Neural cell (in vitro differentiated cells): ENCODE measurements around the gene NBPF3. TPM values are rescaled to one million over a fixed set of nuclear protein-coding genes. Genes with fewer than 3 reads are reported as not detected.

Experiments used
- H2AFZ ChIP-seq: fragments of 200-600, 300-800 bp; sonication (generic), shearing (Covaris generic); 2 replicates; pipeline ENCODE4 v1.6.0; 2014; ENCODE audit warnings: low read depth, mild to moderate bottlenecking, antibody characterized with exemption, low read length, moderate library complexity
- H3F3A ChIP-seq: fragments of 200-600 bp; shearing (Covaris generic); 2 replicates; pipeline ENCODE4 v1.6.1; 2016; ENCODE audit warnings: mild to moderate bottlenecking, moderate library complexity, mixed read lengths, antibody characterized with exemption, low read length; ENCODE audit not compliant: insufficient read depth, poor library complexity, severe bottlenecking
- H3K27ac ChIP-seq: fragments of 200-600, 300-800 bp; sonication (generic), shearing (Covaris generic); 2 replicates; pipeline ENCODE4 v1.5.1; 2014; ENCODE audit warnings: mild to moderate bottlenecking, low read length, moderate library complexity
- H3K27me3 ChIP-seq: fragments of 300-800, 200-600 bp; sonication (generic), shearing (Covaris generic); 2 replicates; pipeline ENCODE4 v1.6.0; 2014; ENCODE audit warnings: mild to moderate bottlenecking, low read depth, low read length, moderate library complexity; ENCODE audit not compliant: insufficient read depth
- H3K36me3 ChIP-seq: fragments of 300-800, 200-600 bp; sonication (generic), shearing (Covaris generic); 2 replicates; pipeline ENCODE4 v1.5.1; 2014; ENCODE audit warnings: mild to moderate bottlenecking, antibody characterized with exemption, low read length, moderate library complexity; ENCODE audit not compliant: insufficient read depth
- H3K4me2 ChIP-seq: fragments of 300-800, 200-600 bp; sonication (generic), shearing (Covaris generic); 2 replicates; pipeline ENCODE4 v1.6.0; 2014; ENCODE audit warnings: mild to moderate bottlenecking, low read length
- H3K4me3 ChIP-seq: fragments of 300-800, 200-600 bp; sonication (generic), shearing (Covaris generic); 2 replicates; pipeline ENCODE4 v1.5.1; 2014; ENCODE audit warnings: mild to moderate bottlenecking, low read length, moderate library complexity
- H3K79me2 ChIP-seq: fragments of 200-600 bp; shearing (Covaris generic); replicated peaks from 2 replicates; pipeline ENCODE4 v1.6.0; 2014; ENCODE audit warnings: mild to moderate bottlenecking, low read length, moderate library complexity; ENCODE audit not compliant: insufficient read depth
- H3K9ac ChIP-seq: fragments of 300-800, 200-600 bp; sonication (generic), shearing (Covaris generic); 2 replicates; pipeline ENCODE4 v1.6.1; 2016; ENCODE audit warnings: mild to moderate bottlenecking, low read length, mixed read lengths
- H3K9me2 ChIP-seq: fragments of 200-600 bp; shearing (Covaris generic); 2 replicates; pipeline ENCODE4 v1.6.1; 2016; ENCODE audit warnings: mild to moderate bottlenecking, low read length, mixed read lengths; ENCODE audit not compliant: insufficient read depth
- H3K9me3 ChIP-seq: fragments of 200-600, 300-800 bp; sonication (generic), shearing (Covaris generic); 2 replicates; pipeline ENCODE4 v1.6.1; 2016; ENCODE audit warnings: mild to moderate bottlenecking, mixed run types, low read length, moderate library complexity, mixed read lengths
- H4K20me1 ChIP-seq: fragments of 200-600 bp; shearing (Covaris generic); 2 replicates; pipeline ENCODE4 v1.6.1; 2016; ENCODE audit warnings: mild to moderate bottlenecking, mixed run types; ENCODE audit not compliant: insufficient read depth
- EP300 ChIP-seq: fragments of 450-650 bp; conservative IDR thresholded peaks from 2 replicates; pipeline ENCODE4 v1.6.1; 2014; ENCODE audit warnings: antibody characterized with exemption, mild to moderate bottlenecking, moderate library complexity; ENCODE audit not compliant: poor library complexity, severe bottlenecking
- EZH2 ChIP-seq: fragments of 200-600, 300-800 bp; shearing (Covaris generic), sonication (generic); IDR thresholded peaks from 2 replicates; pipeline ENCODE4 v1.6.1; 2014; ENCODE audit warnings: antibody characterized with exemption, low read length, borderline replicate concordance, mild to moderate bottlenecking; ENCODE audit not compliant: insufficient read depth, poor library complexity, severe bottlenecking
- MXI1 ChIP-seq: fragments of 450-650 bp; conservative IDR thresholded peaks from 2 replicates; pipeline ENCODE4 v1.6.1; 2014; ENCODE audit warnings: antibody characterized with exemption, mild to moderate bottlenecking; ENCODE audit not compliant: poor library complexity, severe bottlenecking
- POLR2AphosphoS5 ChIP-seq: IDR thresholded peaks from 2 replicates; pipeline ENCODE4 v1.6.1; 2012
- RAD21 ChIP-seq: fragments of 450-650 bp; conservative IDR thresholded peaks from 2 replicates; pipeline ENCODE4 v1.6.1; 2014; ENCODE audit warnings: antibody characterized with exemption, mild to moderate bottlenecking, moderate library complexity
- SMC3 ChIP-seq: fragments of 450-650 bp; conservative IDR thresholded peaks from 2 replicates; pipeline ENCODE4 v1.6.1; 2014; ENCODE audit warnings: antibody characterized with exemption, mild to moderate bottlenecking, moderate library complexity; ENCODE audit not compliant: poor library complexity
- TAF1 ChIP-seq: IDR thresholded peaks from 2 replicates; pipeline ENCODE4 v1.6.1; 2012; ENCODE audit warnings: low read depth
- polyA plus RNA-seq: library from polyadenylated mRNA; depleted of rRNA; stranded (reverse); fragments of >200 nt; gene quantifications from 2 replicates; pipeline ENCODE4 v1.2.3, GENCODE V29; 2014
- TF ChIP-seq, protein P1 (sequence below): IDR thresholded peaks from 2 replicates; pipeline ENCODE4 v1.6.1; 2012; ENCODE audit warnings: borderline replicate concordance
- TF ChIP-seq, protein P2 (sequence below): fragments of 450-650 bp; IDR thresholded peaks from 2 replicates; pipeline ENCODE4 v1.5.1; 2014; ENCODE audit warnings: antibody characterized with exemption, mild to moderate bottlenecking, moderate library complexity; ENCODE audit not compliant: poor library complexity, severe bottlenecking

Gene NBPF3
- polyA plus RNA-seq, 1 donor from 2014 or later, result 14.4 TPM

DNA sequence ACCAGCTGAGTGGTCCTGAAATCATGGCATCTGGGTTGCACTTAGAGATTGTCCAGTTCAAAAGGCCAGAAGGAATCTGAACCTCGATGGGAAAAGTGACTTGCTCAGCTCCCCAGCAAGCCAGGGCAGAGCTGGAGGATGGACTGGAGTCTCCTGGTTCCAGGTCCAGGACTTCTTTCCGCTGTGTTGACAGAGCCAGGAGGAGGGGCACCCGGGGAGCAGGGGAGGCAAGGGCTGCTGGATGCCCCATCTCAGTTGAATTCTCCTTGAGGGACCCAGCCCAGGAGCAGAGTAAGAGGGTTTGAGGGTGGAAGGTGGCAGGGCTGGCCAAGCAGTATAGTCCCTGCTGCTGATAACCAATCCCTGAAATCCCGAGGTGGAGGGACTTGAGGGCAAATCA, 66.9 kb downstream of the NBPF3 start:
- Histone ChIP-seq H3K36me3 (no peaks in the 10 kb centered on the region), H2AFZ (no peak overlapping the region), H3K27ac (no peak overlapping the region), H4K20me1 (no peaks in the 10 kb centered on the region), H3K9me2 (no peaks in the 10 kb centered on the region), H3K27me3 (peaks cover 22% of the 10 kb centered on the region), H3K9me3 (no peaks in the 10 kb centered on the region), H3K4me3 (no peak overlapping the region), H3K79me2 (no peaks in the 10 kb centered on the region), H3F3A (no peaks in the 10 kb centered on the region), H3K9ac (no peak overlapping the region), H3K4me2 (no peak overlapping the region)
- TF ChIP-seq MXI1 (no peak), EP300 (no peak), RAD21 (no peak), SMC3 (no peak), POLR2AphosphoS5 (no peak), TAF1 (no peak), EZH2 (no peak)
- TF ChIP-seq, protein P1, sequence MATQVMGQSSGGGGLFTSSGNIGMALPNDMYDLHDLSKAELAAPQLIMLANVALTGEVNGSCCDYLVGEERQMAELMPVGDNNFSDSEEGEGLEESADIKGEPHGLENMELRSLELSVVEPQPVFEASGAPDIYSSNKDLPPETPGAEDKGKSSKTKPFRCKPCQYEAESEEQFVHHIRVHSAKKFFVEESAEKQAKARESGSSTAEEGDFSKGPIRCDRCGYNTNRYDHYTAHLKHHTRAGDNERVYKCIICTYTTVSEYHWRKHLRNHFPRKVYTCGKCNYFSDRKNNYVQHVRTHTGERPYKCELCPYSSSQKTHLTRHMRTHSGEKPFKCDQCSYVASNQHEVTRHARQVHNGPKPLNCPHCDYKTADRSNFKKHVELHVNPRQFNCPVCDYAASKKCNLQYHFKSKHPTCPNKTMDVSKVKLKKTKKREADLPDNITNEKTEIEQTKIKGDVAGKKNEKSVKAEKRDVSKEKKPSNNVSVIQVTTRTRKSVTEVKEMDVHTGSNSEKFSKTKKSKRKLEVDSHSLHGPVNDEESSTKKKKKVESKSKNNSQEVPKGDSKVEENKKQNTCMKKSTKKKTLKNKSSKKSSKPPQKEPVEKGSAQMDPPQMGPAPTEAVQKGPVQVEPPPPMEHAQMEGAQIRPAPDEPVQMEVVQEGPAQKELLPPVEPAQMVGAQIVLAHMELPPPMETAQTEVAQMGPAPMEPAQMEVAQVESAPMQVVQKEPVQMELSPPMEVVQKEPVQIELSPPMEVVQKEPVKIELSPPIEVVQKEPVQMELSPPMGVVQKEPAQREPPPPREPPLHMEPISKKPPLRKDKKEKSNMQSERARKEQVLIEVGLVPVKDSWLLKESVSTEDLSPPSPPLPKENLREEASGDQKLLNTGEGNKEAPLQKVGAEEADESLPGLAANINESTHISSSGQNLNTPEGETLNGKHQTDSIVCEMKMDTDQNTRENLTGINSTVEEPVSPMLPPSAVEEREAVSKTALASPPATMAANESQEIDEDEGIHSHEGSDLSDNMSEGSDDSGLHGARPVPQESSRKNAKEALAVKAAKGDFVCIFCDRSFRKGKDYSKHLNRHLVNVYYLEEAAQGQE, result no peak
- TF ChIP-seq, protein P2, sequence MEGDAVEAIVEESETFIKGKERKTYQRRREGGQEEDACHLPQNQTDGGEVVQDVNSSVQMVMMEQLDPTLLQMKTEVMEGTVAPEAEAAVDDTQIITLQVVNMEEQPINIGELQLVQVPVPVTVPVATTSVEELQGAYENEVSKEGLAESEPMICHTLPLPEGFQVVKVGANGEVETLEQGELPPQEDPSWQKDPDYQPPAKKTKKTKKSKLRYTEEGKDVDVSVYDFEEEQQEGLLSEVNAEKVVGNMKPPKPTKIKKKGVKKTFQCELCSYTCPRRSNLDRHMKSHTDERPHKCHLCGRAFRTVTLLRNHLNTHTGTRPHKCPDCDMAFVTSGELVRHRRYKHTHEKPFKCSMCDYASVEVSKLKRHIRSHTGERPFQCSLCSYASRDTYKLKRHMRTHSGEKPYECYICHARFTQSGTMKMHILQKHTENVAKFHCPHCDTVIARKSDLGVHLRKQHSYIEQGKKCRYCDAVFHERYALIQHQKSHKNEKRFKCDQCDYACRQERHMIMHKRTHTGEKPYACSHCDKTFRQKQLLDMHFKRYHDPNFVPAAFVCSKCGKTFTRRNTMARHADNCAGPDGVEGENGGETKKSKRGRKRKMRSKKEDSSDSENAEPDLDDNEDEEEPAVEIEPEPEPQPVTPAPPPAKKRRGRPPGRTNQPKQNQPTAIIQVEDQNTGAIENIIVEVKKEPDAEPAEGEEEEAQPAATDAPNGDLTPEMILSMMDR, result no peak

DNA sequence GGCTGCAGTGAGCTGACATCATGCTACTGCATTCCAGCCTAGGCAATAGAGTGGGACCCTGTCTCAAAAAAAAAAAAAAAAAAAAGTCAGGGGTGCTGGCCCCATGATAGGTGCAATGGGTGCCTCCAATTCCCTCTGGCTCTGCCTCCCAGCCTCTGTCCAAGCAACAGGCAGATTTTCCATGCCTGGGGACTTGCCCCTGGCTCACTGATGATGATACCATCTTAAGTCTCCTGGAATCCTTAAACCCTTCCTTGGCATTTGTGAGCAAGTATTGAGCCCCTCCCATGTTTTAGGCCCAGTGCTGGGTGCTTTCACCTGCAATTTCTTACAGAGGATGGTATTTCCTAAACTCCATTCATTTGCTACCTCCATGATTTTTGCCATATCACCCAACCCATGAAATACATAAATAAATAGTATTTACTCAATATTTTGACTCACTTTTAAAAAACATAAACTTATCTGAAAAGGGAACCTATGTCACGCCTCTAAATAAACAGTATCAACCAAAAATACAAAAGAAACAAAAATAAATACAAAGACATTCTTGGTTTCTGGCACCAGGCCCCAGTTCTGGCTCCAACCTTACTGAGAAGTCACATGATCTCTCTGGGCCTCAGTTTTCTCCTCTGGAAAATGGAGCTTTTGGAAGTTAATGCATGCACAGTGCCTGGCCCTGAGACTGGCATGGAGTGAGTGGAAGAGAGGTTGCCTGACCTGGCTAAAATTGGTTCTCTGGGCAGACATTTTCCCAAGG, 67.8 kb downstream of the NBPF3 start:
- Histone ChIP-seq H3K27ac (no peak overlapping the region), H4K20me1 (no peaks in the 10 kb centered on the region), H3K36me3 (no peaks in the 10 kb centered on the region), H3F3A (no peaks in the 10 kb centered on the region), H2AFZ (no peak overlapping the region), H3K9me3 (no peaks in the 10 kb centered on the region), H3K9ac (no peak overlapping the region), H3K27me3 (peaks cover 22% of the 10 kb centered on the region), H3K4me2 (no peak overlapping the region), H3K4me3 (no peak overlapping the region), H3K79me2 (no peaks in the 10 kb centered on the region), H3K9me2 (no peaks in the 10 kb centered on the region)
- no peak for TF ChIP-seq TAF1
- TF ChIP-seq SMC3, result no peak
- no peak for TF ChIP-seq EP300
- TF ChIP-seq RAD21, result no peak
- TF ChIP-seq, protein P2, result no peak
- TF ChIP-seq EZH2, result no peak
- TF ChIP-seq MXI1, result no peak
- TF ChIP-seq POLR2AphosphoS5, result no peak
- TF ChIP-seq, protein P1, result no peak
